Epithelial cell of alveolus of lung (primary cell): ENCODE results near the gene PCLAF. TPM values are rescaled to one million over a fixed set of nuclear protein-coding genes. Genes with fewer than 3 reads are reported as not detected.

Experiments
- total RNA-seq: library from RNA; depleted of rRNA; stranded (reverse); fragments of >200 nt; gene quantifications from 2 replicates; pipeline ENCODE4 v1.2.1, GENCODE V29; 2015

The PCLAF gene, protein sequence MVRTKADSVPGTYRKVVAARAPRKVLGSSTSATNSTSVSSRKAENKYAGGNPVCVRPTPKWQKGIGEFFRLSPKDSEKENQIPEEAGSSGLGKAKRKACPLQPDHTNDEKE
- total RNA-seq, result 39.8 and 66.2 TPM in 2 replicates

DNA sequence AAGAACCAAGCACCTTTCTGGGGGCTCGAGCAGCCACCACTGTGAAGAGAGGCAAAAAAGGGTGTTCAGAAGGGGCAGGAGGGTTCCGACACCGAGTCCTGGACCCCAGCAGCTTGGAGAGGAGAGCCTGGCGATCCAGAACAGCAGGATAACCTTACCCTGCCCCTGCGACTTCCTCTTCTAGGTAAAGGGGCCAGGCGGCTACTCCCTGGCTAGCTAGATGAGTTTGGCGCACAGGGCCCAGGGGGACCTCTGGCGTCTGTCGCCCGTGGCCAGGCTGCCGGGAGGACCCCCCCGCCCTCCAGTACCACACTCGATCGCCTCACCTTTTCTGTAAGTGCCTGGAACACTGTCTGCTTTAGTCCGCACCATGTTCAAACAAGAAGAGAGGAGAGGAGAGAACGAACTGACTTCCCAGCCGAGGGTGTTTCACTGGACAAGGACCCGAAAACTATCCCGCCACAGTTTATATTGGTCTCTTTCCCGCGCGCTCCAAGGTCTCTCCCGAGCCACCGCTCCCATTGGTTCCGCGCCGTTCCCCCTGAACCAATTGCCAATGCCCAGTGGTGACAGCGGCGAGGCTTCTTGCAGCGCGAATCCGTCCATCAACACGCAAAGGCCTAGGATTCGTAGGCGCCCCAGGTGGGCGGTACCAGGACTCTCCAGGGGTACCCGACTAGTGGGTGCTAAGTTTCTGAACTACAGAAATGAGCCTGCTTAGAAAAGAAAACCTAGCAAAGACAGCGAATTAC lies at the start of gene PCLAF:
TSS of gene PCLAF (minus strand) at position 442 of the 752 bp plus-strand sequence. CDS start at position 372, 70 bp downstream.

DNA sequence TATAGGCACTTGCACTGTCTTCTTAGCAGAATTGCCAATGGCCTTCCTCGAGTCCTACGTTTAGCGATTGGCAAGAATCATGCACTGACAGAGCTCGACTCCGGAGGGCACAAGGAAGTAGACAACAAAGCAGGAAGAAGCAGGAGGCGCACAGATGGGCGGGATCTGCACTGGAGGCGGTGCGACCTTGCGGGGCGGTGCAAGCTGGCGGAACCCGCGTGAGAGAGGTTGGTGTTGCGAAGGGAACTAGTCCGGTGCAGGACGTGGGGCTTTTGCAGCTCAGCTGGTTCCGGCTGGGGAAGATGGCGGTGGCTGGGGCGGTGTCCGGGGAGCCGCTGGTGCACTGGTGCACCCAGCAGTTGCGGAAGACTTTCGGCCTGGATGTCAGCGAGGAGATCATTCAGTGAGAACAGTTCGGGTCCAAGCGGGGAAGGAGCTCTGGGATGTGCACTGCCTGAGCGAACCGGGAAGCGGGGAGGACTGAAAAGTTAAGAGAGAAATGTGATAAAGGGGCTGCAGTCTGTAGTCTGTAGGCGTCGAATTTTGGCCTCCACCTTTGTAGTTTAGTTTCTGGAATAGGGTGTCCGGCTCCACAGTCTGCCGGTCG lies 6.4 kb upstream of the PCLAF start, which contains the start of gene TRIP4:
TSS of gene TRIP4 (plus strand) at position 275 of the 607 bp plus-strand sequence. CDS start at position 303, 28 bp downstream.

DNA sequence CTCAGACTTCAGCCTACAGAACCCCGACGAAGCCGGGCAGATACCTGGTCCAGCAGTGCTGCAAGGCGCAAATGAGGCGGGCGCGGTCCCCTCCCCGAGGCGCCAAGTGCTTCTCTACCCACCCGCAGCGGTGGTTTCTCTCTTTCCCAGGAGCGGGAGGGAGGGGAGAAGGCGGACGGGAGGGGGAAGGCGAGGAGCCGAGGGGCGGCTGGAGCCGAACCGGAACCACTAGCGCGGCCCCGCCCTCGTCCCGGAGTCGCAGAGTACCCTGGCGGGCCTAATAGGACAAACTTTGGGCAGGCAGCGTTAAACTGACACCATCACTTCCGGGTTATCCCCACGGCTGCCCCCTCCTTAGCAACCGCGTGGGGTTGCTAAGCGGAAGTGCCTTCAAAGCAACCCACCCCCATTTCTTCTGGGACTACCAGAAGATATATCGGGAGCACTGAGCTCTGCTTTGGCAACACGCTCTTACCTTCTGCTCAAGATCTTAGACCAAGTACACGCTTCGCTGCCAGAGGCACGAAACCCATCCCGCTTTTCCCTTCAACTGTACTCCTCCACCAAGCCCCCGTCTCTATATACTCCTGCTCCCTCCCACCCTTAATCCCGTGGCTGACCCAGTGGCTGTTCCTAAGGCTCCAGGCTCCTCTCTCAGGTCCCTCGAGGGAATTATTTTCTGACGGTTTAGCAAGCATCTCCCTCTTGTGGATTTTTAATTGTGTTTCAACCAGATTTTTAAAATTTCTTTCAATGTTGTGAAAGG lies 25.1 kb downstream of the PCLAF start, which contains the start of gene CSNK1G1:
TSS of gene CSNK1G1 (minus strand) at position 230 of the 766 bp plus-strand sequence. CDS start 55,674 bp downstream, outside the sequence.

Other genes starting within 250 kb of the PCLAF start
- gene SNX22, start 229.7 kb downstream of the PCLAF start, total RNA-seq, result 0.40 TPM in 1 of 2 replicates, not detected in the other
- 713 and 1,049 TPM in 2 replicates for gene PPIB, start 218.4 kb downstream of the PCLAF start, total RNA-seq
- gene CSNK1G1, start 25.3 kb downstream of the PCLAF start, total RNA-seq, result 10.5 and 14.7 TPM in 2 replicates
- gene TRIP4, start 6.4 kb upstream of the PCLAF start, total RNA-seq, result 9.8 and 14.0 TPM in 2 replicates
- gene ZNF609, start 79.1 kb upstream of the PCLAF start, total RNA-seq, result 12.0 and 19.3 TPM in 2 replicates